ENCODE data around the gene MEOX1.

- TF ChIP-seq CREB1 (CRISPR knock-in tag; IDR thresholded peaks at IDR 0.05) (no peak), CTCF (IDR thresholded peaks at IDR 0.05) (no peak), SP1 (CRISPR knock-in tag; conservative IDR thresholded peaks at IDR 0.05) (no peak), TCF7 (CRISPR knock-in tag; IDR thresholded peaks at IDR 0.05; ENCODE audit: low read depth) (no peak), NFATC4 (CRISPR knock-in tag; IDR thresholded peaks at IDR 0.05) (no peak)
These were observed 21.1 kb downstream of the MEOX1 start for GRCh38 chr17:43640491-43641252.
